Smooth muscle cell (in vitro differentiated cells): Measurements from ENCODE around the gene ANKFY1. TPM values are rescaled to one million over a fixed set of nuclear protein-coding genes. Genes with fewer than 3 reads are reported as not detected.
A peak's percentile ranks its signal among the peaks of the same experiment; 100 is the strongest.

Source experiments
- DNase-seq: peaks from one replicate; lab custom pipeline; 2025; ENCODE audit not compliant: unreplicated experiment; lab: John Stamatoyannopoulos, UW
- H2AFZ ChIP-seq: fragments of 200-600 bp; sonication (generic); 2 replicates; pipeline ENCODE4 v1.6.0; 2016; ENCODE audit warnings: antibody characterized with exemption, low read depth, mild to moderate bottlenecking
- H3F3A ChIP-seq: fragments of 200-600 bp; sonication (generic); 2 replicates; pipeline ENCODE4 v1.6.0; 2017; ENCODE audit warnings: antibody characterized with exemption, low read depth
- H3K27ac ChIP-seq: fragments of 200-600 bp; sonication (generic); 2 replicates; pipeline ENCODE4 v1.5.1; 2016; ENCODE audit warnings: low read depth, mild to moderate bottlenecking
- H3K27me3 ChIP-seq: fragments of 200-600 bp; sonication (generic); 2 replicates; pipeline ENCODE4 v1.6.1; 2016; ENCODE audit warnings: low read depth, mild to moderate bottlenecking
- H3K36me3 ChIP-seq: fragments of 200-600 bp; sonication (generic); 2 replicates; pipeline ENCODE4 v1.5.1; 2016; ENCODE audit warnings: low read depth
- H3K4me1 ChIP-seq: fragments of 200-600 bp; sonication (generic); 2 replicates; pipeline ENCODE4 v1.5.1; 2016; ENCODE audit warnings: low read depth
- H3K4me2 ChIP-seq: fragments of 200-600 bp; sonication (generic); 2 replicates; pipeline ENCODE4 v1.6.0; 2016; ENCODE audit warnings: mild to moderate bottlenecking
- H3K4me3 ChIP-seq: fragments of 200-600 bp; sonication (generic); 2 replicates; pipeline ENCODE4 v1.5.1; 2016; ENCODE audit warnings: mild to moderate bottlenecking
- H3K79me2 ChIP-seq: fragments of 200-600 bp; sonication (generic); 2 replicates; pipeline ENCODE4 v1.6.0; 2016; ENCODE audit warnings: low read depth, mild to moderate bottlenecking
- H3K9ac ChIP-seq: fragments of 200-600 bp; sonication (generic); 2 replicates; pipeline ENCODE4 v1.6.0; 2016; ENCODE audit warnings: low read depth
- H3K9me3 ChIP-seq: fragments of 200-600 bp; sonication (generic); replicated peaks from 2 replicates; pipeline ENCODE4 v1.5.1; 2016; ENCODE audit warnings: low read depth
- H4K20me1 ChIP-seq: fragments of 200-600 bp; sonication (generic); 2 replicates; pipeline ENCODE4 v1.6.0; 2016; ENCODE audit warnings: low read depth
- CTCF ChIP-seq: fragments of 200-600 bp; sonication (generic); IDR thresholded peaks from 2 replicates; pipeline ENCODE4 v1.5.1; 2017; ENCODE audit warnings: borderline replicate concordance, mild to moderate bottlenecking, antibody characterized with exemption; ENCODE audit not compliant: insufficient read depth, poor library complexity, severe bottlenecking
- WGBS: methylation state at CpG from one replicate; pipeline ENCODE4 v1.1.7; 2016; ENCODE audit warnings: low lambda C conversion rate; 5-methylcytosine and 5-hydroxymethylcytosine counted together
- polyA plus RNA-seq: library from polyadenylated mRNA; unstranded; fragments of >200 nt; fragmentation: Nextera tagmentation; extraction: Ambion mirVana; gene quantifications from 2 replicates; pipeline ENCODE4 v1.2.1, GENCODE V29; 2016
- total RNA-seq: library from RNA; depleted of rRNA; stranded (reverse); fragments of >200 nt; gene quantifications from 2 replicates; pipeline ENCODE4 v1.2.3, GENCODE V29; 2014

The ANKFY1 gene
- total and polyA plus RNA-seq, 2 experiments from 2014 or later = 11.5 to 26.3 TPM

DNA sequence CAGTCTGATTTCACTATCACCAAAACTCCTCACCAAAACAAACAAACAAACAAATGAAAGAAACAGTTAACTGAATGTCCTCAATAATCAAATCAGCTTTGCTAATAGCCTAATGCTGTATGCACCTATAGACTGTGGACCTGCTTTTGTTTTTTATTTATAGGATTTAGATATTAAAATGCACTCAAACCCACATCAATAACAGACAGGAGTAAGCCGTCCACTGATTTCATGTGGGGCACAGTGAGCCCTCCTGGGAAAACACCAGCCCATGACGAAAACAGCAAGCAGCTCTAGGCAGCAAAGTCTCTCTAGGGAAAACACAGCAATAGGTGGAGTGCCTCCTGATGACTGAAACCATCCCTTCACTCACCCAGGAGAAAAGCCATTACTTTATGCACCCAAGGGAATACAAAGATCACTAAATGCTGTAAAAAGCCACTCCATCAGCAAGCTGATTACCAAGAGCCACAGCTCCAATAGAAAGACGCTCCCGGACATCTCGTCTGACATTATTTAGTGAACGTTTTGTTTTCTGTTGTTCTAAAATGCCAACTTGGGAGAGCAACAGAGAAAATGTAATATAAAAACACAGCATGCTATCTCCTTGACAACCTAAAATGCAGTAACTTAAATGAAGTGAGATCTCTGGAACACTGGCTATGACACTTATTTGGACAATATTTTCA is 47.8 kb downstream of the ANKFY1 start:
- no peak overlapping the region for H2AFZ ChIP-seq
- H3K27me3 ChIP-seq = no peaks in the 10 kb centered on the region
- no peak for TF ChIP-seq CTCF
- WGBS = 89% methylated on average over 6 of the region's 6 CpGs
- no peaks in the 10 kb centered on the region for H3K9me3 ChIP-seq
- H3K4me1 ChIP-seq = no peaks in the 10 kb centered on the region
- H4K20me1 ChIP-seq = peaks cover 19% of the 10 kb centered on the region
- no peak overlapping the region for H3K4me3 ChIP-seq
- peak overlapping the region; percentile 22 for H3K27ac ChIP-seq
- DNase-seq = no peak
- H3K9ac ChIP-seq = no peak overlapping the region
- peaks cover 12% of the 10 kb centered on the region for H3K79me2 ChIP-seq
- peak overlapping the region; percentile 79 for H3K4me2 ChIP-seq
- no peaks in the 10 kb centered on the region for H3K36me3 ChIP-seq
- H3F3A ChIP-seq = peaks cover 5% of the 10 kb centered on the region

DNA sequence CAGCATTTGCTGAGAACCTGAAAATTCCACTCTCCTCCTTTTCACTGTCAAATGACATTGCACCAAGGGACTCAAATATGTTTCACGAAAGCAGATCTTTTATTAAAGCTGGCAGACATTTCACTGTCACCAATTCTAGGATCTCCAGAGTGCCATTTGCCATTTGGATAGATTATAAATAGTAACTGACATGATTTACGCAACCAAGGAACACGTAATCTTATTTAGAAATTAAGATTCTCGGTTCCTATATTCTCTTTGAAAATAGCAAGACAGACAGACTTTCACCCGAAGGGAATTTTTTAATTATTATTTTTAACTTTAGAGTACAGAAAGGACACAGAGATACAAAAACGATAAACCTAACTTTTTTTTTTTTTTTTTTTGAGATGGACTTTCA is 49.6 kb downstream of the ANKFY1 start:
- Histone ChIP-seq H3K27me3 (no peaks in the 10 kb centered on the region), H3K9me3 (no peaks in the 10 kb centered on the region), H2AFZ (no peak overlapping the region), H3K4me1 (no peaks in the 10 kb centered on the region), H3K36me3 (no peaks in the 10 kb centered on the region), H3K4me2 (no peak overlapping the region), H3K27ac (no peak overlapping the region), H3K4me3 (no peak overlapping the region), H3F3A (peaks cover 5% of the 10 kb centered on the region), H3K79me2 (peaks cover 22% of the 10 kb centered on the region), H3K9ac (no peak overlapping the region), H4K20me1 (peaks cover 34% of the 10 kb centered on the region)
- 98% methylated on average over 6 of the region's 6 CpGs for WGBS
- TF ChIP-seq CTCF = no peak
- no peak for DNase-seq

DNA sequence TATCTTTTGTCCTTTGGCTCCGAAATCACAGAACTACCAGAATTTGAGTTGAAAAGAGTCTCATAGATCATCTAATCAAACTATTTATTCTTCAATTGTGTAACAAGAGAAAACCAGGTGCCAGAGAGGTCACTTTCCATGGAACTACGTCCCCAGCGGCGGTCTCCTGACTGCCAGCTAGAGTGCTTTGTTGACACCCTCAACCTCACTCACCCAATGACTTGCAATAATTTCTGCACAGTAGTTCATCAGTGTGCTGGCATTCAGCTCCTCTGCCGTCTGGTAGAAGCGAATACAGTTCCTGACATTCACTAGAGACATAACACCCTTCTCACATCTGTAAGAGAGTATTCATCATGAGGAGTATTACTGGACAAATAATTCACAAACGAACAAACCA is 54.2 kb downstream of the ANKFY1 start:
- no peak overlapping the region for H3K9ac ChIP-seq
- no peak overlapping the region for H3K27ac ChIP-seq
- WGBS = 97% methylated on average over 7 of the region's 7 CpGs
- H3F3A ChIP-seq = no peaks in the 10 kb centered on the region
- no peaks in the 10 kb centered on the region for H3K27me3 ChIP-seq
- no peaks in the 10 kb centered on the region for H3K4me1 ChIP-seq
- no peak overlapping the region for H2AFZ ChIP-seq
- peaks cover 14% of the 10 kb centered on the region for H3K36me3 ChIP-seq
- no peaks in the 10 kb centered on the region for H3K9me3 ChIP-seq
- TF ChIP-seq CTCF = no peak
- no peak for DNase-seq
- no peak overlapping the region for H3K4me3 ChIP-seq
- peaks cover 18% of the 10 kb centered on the region for H3K79me2 ChIP-seq
- H3K4me2 ChIP-seq = no peak overlapping the region
- peaks cover 66% of the 10 kb centered on the region for H4K20me1 ChIP-seq

DNA sequence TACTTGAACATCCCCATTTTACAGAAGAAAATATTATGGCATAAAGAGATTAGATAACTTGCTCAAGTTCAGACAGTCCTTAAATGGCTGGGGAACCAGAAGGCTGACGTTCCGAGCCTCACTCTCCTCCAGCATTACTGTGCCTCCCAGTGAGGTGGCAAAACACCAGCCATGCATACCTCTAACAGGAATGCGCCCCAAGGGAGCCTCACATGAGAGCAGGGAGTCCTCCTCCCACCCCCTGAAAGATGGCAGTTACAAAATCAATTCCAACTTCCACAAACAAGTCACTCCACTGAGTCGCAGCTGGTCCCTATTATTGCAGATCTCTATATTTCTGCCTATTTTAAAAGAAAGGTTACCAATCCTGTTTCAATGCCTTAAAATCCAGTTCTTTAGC is 55.5 kb downstream of the ANKFY1 start:
- H3K79me2 ChIP-seq = peaks cover 14% of the 10 kb centered on the region
- H3K36me3 ChIP-seq = peaks cover 14% of the 10 kb centered on the region
- no peaks in the 10 kb centered on the region for H3F3A ChIP-seq
- no peak overlapping the region for H3K4me2 ChIP-seq
- TF ChIP-seq CTCF = no peak
- no peak overlapping the region for H3K9ac ChIP-seq
- no peak for DNase-seq
- 75% methylated on average over 4 of the region's 4 CpGs for WGBS
- H3K27ac ChIP-seq = no peak overlapping the region
- no peaks in the 10 kb centered on the region for H3K4me1 ChIP-seq
- peaks cover 70% of the 10 kb centered on the region for H4K20me1 ChIP-seq
- no peaks in the 10 kb centered on the region for H3K9me3 ChIP-seq
- no peaks in the 10 kb centered on the region for H3K27me3 ChIP-seq
- H2AFZ ChIP-seq = no peak overlapping the region
- no peak overlapping the region for H3K4me3 ChIP-seq
